HepG2 (cell line): Measurements from ENCODE around the gene SLC44A4. TPM values are rescaled to one million over a fixed set of nuclear protein-coding genes. Genes with fewer than 3 reads are reported as not detected.
A peak's percentile ranks its signal among the peaks of the same experiment; 100 is the strongest.

Experiments used
- ARNTL ChIP-seq: sonication (generic); formaldehyde crosslinking; IDR thresholded peaks from 2 replicates; pipeline ENCODE4 v1.4.0; 2020; ENCODE audit warnings: mild to moderate bottlenecking, missing genetic modification reagents
- ATF7-NPFF ChIP-seq: sonication (generic); formaldehyde crosslinking; IDR thresholded peaks from 2 replicates; pipeline ENCODE4 v1.8.1; 2023; ENCODE audit warnings: mild to moderate bottlenecking, low read depth, missing genetic modification reagents, moderate library complexity
- CENPBD1 ChIP-seq: sonication (generic); formaldehyde crosslinking; IDR thresholded peaks from 2 replicates; pipeline ENCODE4 v1.8.0; 2022; ENCODE audit warnings: missing genetic modification reagents, low read depth, mild to moderate bottlenecking, borderline replicate concordance
- CENPT ChIP-seq: sonication (generic); formaldehyde crosslinking; IDR thresholded peaks from 2 replicates; pipeline ENCODE4 v1.8.0; 2022; ENCODE audit warnings: low read depth, mild to moderate bottlenecking, moderate library complexity, missing genetic modification reagents
- GATAD1 ChIP-seq: IDR thresholded peaks from 2 replicates; pipeline ENCODE4 v1.6.1; 2016; ENCODE audit warnings: missing genetic modification reagents, missing compliant biosample characterization
- GPBP1L1 ChIP-seq: sonication (generic); formaldehyde crosslinking; IDR thresholded peaks from 2 replicates; pipeline ENCODE4 v1.5.0; 2020; ENCODE audit warnings: mild to moderate bottlenecking, missing genetic modification reagents
- MTF2 ChIP-seq: sonication (generic); formaldehyde crosslinking; IDR thresholded peaks from 2 replicates; pipeline ENCODE4 v1.5.0; 2020; ENCODE audit warnings: missing genetic modification reagents, borderline replicate concordance
- NR2F1 ChIP-seq, 2 experiments: fragments of 450-650 bp in 1 of 2; formaldehyde crosslinking in 1 of 2; IDR thresholded peaks; 2 replicates each; pipeline versions ENCODE4 v1.5.0 to v1.6.1; 2016 to 2020; ENCODE audit warnings: mild to moderate bottlenecking in 1 of 2, missing compliant biosample characterization in 1 of 2, missing genetic modification reagents in 1 of 2, moderate library complexity in 1 of 2
- PAXIP1 ChIP-seq: sonication (generic); formaldehyde crosslinking; conservative IDR thresholded peaks from 2 replicates; pipeline ENCODE4 v1.4.0; 2020; ENCODE audit warnings: mild to moderate bottlenecking, missing genetic modification reagents, moderate library complexity
- SKIL ChIP-seq: sonication (generic); formaldehyde crosslinking; IDR thresholded peaks from 2 replicates; pipeline ENCODE4 v1.8.0; 2022; ENCODE audit warnings: missing genetic modification reagents, mild to moderate bottlenecking, moderate library complexity, borderline replicate concordance
- SRY ChIP-seq: sonication (generic); formaldehyde crosslinking; IDR thresholded peaks from 2 replicates; pipeline ENCODE4 v1.8.0; 2022; ENCODE audit warnings: mild to moderate bottlenecking, missing genetic modification reagents
- SSRP1 ChIP-seq: IDR thresholded peaks from 2 replicates; pipeline ENCODE4 v1.6.1; 2016; ENCODE audit warnings: control low read depth
- THYN1 ChIP-seq: sonication (generic); formaldehyde crosslinking; IDR thresholded peaks from 2 replicates; pipeline ENCODE4 v1.8.1; 2023; ENCODE audit warnings: low read depth, mild to moderate bottlenecking, moderate library complexity, missing genetic modification reagents, borderline replicate concordance
- XBP1 ChIP-seq: sonication (generic); formaldehyde crosslinking; IDR thresholded peaks from 2 replicates; pipeline ENCODE4 v1.5.0; 2020; ENCODE audit warnings: missing genetic modification reagents
- ZBTB25 ChIP-seq: IDR thresholded peaks from 2 replicates; pipeline ENCODE4 v1.6.1; 2018; ENCODE audit warnings: missing genetic modification reagents
- ZNF124 ChIP-seq: sonication (generic); formaldehyde crosslinking; IDR thresholded peaks from 2 replicates; pipeline ENCODE4 v1.4.0; 2020; ENCODE audit warnings: missing genetic modification reagents
- ZNF503 ChIP-seq: sonication (generic); formaldehyde crosslinking; IDR thresholded peaks from 2 replicates; pipeline ENCODE4 v1.4.0; 2020; ENCODE audit warnings: missing genetic modification reagents
- ZNF850 ChIP-seq: sonication (generic); formaldehyde crosslinking; conservative IDR thresholded peaks from 2 replicates; pipeline ENCODE4 v1.9.0; 2021; ENCODE audit warnings: mild to moderate bottlenecking, missing genetic modification reagents
- polyA plus RNA-seq, 8 experiments: library from polyadenylated mRNA; depleted of rRNA in 3 of 8; stranded (reverse) in 7 of 8; unstranded in 1 of 8; fragments of >200 nt; fragmentation: Illumina TruSeq in 4 of 8; extraction: Trizol in 4 of 8; gene quantifications; 2 replicates each; pipeline versions ENCODE4 v1.2.1 to v1.2.3, GENCODE V29; 2011 to 2016; ENCODE audit warnings: low read depth in 4 of 8, missing spikeins in 1 of 8, mixed read lengths in 1 of 8; ENCODE audit not compliant: insufficient read depth in 1 of 8
- total RNA-seq, 5 experiments: library from RNA; depleted of rRNA; stranded (reverse); fragments of >200 nt; fragmentation: Illumina TruSeq; extraction: Trizol; gene quantifications; 2 replicates each; pipeline ENCODE4 v1.2.3, GENCODE V29; 2016; ENCODE audit warnings: low read depth in 1 of 5

SLC44A4 gene
- total and polyA plus RNA-seq, 2 of the 13 experiments (the other 11 are each of a cell fraction or from before 2014, with no cell fraction given): 3.5 to 5.9 TPM

GRCh38 chr6:31927242-31927862 is 48.6 kb upstream of the SLC44A4 start, which contains the start of gene C2 (continued):
- TF ChIP-seq THYN1 (CRISPR knock-in tag): 0 out of 2 replicates have a peak, but pooled peaks have one; percentile 58
- peak; percentile 71 for TF ChIP-seq ZBTB25 (CRISPR knock-in tag)
- TF ChIP-seq ATF7-NPFF (CRISPR knock-in tag): no peak
- TF ChIP-seq ZNF503 (CRISPR knock-in tag): peak; percentile 85
- TF ChIP-seq CENPT (CRISPR knock-in tag): no peak
- TF ChIP-seq SSRP1 (CRISPR knock-in tag): peak; percentile 23; the same call in 1 of the 2 replicates
- peak; percentile 48 to 88; a peak in 3 of 4 replicates for TF ChIP-seq NR2F1 (CRISPR knock-in tag; IDR thresholded peaks at IDR 0.05)
- TF ChIP-seq ZNF850 (CRISPR knock-in tag): no peak
- TF ChIP-seq PAXIP1 (CRISPR knock-in tag): peak; percentile 98
- peak; percentile 27; the same call in 1 of the 2 replicates for TF ChIP-seq SRY (CRISPR knock-in tag)
- no peak for TF ChIP-seq CENPBD1 (CRISPR knock-in tag)
- TF ChIP-seq ZNF124 (CRISPR knock-in tag): peak; percentile 87; the same call in 1 of the 2 replicates
- TF ChIP-seq SKIL: peak; percentile 74
- no peak for TF ChIP-seq XBP1
- peak; percentile 95 for TF ChIP-seq ARNTL
- TF ChIP-seq MTF2 (CRISPR knock-in tag): no peak
- no peak for TF ChIP-seq GPBP1L1 (CRISPR knock-in tag)
- peak; percentile 70 for TF ChIP-seq GATAD1 (CRISPR knock-in tag)
